Ishikawa (cell line): Measurements from ENCODE around the gene OSBPL6.

Source experiments
- CEBPB ChIP-seq: IDR thresholded peaks from 2 replicates; pipeline ENCODE4 v1.6.1; 2012
- CREB1 ChIP-seq: IDR thresholded peaks from 2 replicates; pipeline ENCODE4 v1.6.1; 2012; ENCODE audit warnings: low read depth
- EGR1 ChIP-seq: IDR thresholded peaks from 2 replicates; pipeline ENCODE4 v1.6.1; 2012
- EP300 ChIP-seq: IDR thresholded peaks from 2 replicates; pipeline ENCODE4 v1.6.1; 2012; ENCODE audit warnings: borderline replicate concordance
- FOXM1 ChIP-seq: IDR thresholded peaks from 2 replicates; pipeline ENCODE4 v1.6.1; 2012; ENCODE audit warnings: low read depth, borderline replicate concordance
- MAX ChIP-seq: IDR thresholded peaks from 2 replicates; pipeline ENCODE4 v1.6.1; 2012
- NFIC ChIP-seq: IDR thresholded peaks from 2 replicates; pipeline ENCODE4 v1.6.1; 2012
- RAD21 ChIP-seq: IDR thresholded peaks from 2 replicates; pipeline ENCODE4 v1.6.1; 2012; ENCODE audit warnings: low read depth
- REST ChIP-seq: IDR thresholded peaks from 2 replicates; pipeline ENCODE4 v1.6.1; 2012; ENCODE audit warnings: low read depth, mild to moderate bottlenecking
- TAF1 ChIP-seq: IDR thresholded peaks from 2 replicates; pipeline ENCODE4 v1.6.1; 2012; ENCODE audit warnings: low read depth, mild to moderate bottlenecking
- TCF12 ChIP-seq: IDR thresholded peaks from 2 replicates; pipeline ENCODE4 v1.6.1; 2012; ENCODE audit warnings: low read depth
- TEAD4 ChIP-seq: IDR thresholded peaks from 2 replicates; pipeline ENCODE4 v1.6.1; 2012
- USF1 ChIP-seq: IDR thresholded peaks from 2 replicates; pipeline ENCODE4 v1.6.1; 2012
- YY1 ChIP-seq: IDR thresholded peaks from 2 replicates; pipeline ENCODE4 v1.6.1; 2012; ENCODE audit warnings: low read depth
- ZBTB7A ChIP-seq: IDR thresholded peaks from 2 replicates; pipeline ENCODE4 v1.6.1; 2012; ENCODE audit warnings: low read depth

Gene OSBPL6

GRCh38 chr2:178392215-178392614 is 197.9 kb downstream of the OSBPL6 start:
- TF ChIP-seq TAF1 (no peak), YY1 (no peak), NFIC (no peak), USF1 (no peak), EGR1 (no peak), EP300 (no peak), MAX (no peak)

- no peak for TF ChIP-seq USF1
- no peak for TF ChIP-seq REST
- no peak for TF ChIP-seq FOXM1
- no peak for TF ChIP-seq CEBPB
- no peak for TF ChIP-seq YY1
- no peak for TF ChIP-seq EP300
- no peak for TF ChIP-seq CREB1
- no peak for TF ChIP-seq TAF1
- TF ChIP-seq MAX: no peak
- TF ChIP-seq TEAD4: no peak
- TF ChIP-seq EGR1: no peak
- no peak for TF ChIP-seq TCF12
- no peak for TF ChIP-seq RAD21
- TF ChIP-seq NFIC: no peak
- no peak for TF ChIP-seq ZBTB7A
Observed at GRCh38 chr2:178394859-178395258, 200.5 kb downstream of the OSBPL6 start.

- no peak for TF ChIP-seq CREB1
- no peak for TF ChIP-seq NFIC
- TF ChIP-seq EGR1: no peak
- no peak for TF ChIP-seq FOXM1
- TF ChIP-seq EP300: no peak
- no peak for TF ChIP-seq REST
- no peak for TF ChIP-seq TEAD4
- TF ChIP-seq CEBPB: no peak
- no peak for TF ChIP-seq TAF1
- TF ChIP-seq ZBTB7A: no peak
- TF ChIP-seq RAD21: no peak
- TF ChIP-seq TCF12: no peak
- TF ChIP-seq USF1: no peak
- no peak for TF ChIP-seq YY1
Observed at GRCh38 chr2:178395295-178395694, 201.0 kb downstream of the OSBPL6 start.

DNA sequence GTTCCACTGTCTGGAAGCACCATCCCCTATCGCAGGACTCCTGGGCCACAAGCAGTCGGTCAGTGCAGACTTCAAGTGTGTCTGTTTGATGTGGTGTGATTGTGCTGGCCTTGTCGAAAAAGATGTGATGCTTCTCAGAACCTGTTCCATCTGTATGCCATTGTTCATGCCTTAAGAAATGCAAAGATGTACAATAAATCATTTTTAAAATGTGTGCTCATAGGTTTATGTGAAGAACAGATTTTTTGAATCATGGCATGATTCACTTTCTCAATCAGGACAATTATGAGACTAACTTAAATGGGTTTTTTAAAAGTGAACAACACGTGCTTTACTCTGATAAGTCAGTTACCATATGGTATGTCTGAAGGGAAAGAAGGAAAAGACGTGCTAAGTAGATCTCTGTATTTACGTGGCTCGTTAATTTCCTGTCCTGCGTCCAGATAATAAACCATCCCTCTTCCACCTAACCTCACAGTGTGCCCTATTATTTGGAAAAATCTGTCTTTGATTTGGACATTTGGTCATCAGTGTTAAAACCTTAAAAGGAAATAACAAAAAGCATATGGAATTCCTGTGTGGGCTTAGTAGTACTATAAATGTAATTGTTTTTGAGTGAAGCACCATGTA is 201.7 kb downstream of the OSBPL6 start:
- TF ChIP-seq MAX: no peak
- TF ChIP-seq CREB1: no peak
- TF ChIP-seq NFIC: no peak
- TF ChIP-seq TEAD4: no peak
- TF ChIP-seq ZBTB7A: no peak
- no peak for TF ChIP-seq RAD21
- no peak for TF ChIP-seq USF1
- no peak for TF ChIP-seq TAF1
- TF ChIP-seq REST: no peak
- no peak for TF ChIP-seq EP300
- TF ChIP-seq YY1: no peak
- TF ChIP-seq TCF12: no peak
- TF ChIP-seq EGR1: no peak
